SK-N-MC (cell line): ENCODE measurements around the gene BMPR1A.

Source experiments
- DNase-seq: peaks from one replicate; pipeline ENCODE4 v3.0.0-alpha.2; 2011; ENCODE audit warnings: low read depth, low spot score
- H3K27ac ChIP-seq: fragments of 200-600 bp; sonication (generic); 2 replicates; pipeline ENCODE4 v1.5.1; 2016; ENCODE audit warnings: mixed run types
- H3K36me3 ChIP-seq: fragments of 200-600 bp; sonication (generic); 2 replicates; pipeline ENCODE4 v1.6.1; 2017; ENCODE audit warnings: antibody characterized with exemption, low read length, mixed read lengths; ENCODE audit not compliant: insufficient read depth
- H3K4me3 ChIP-seq: fragments of 200-600 bp; sonication (generic); 2 replicates; pipeline ENCODE4 v1.5.1; 2016
- H3K9ac ChIP-seq: fragments of 200-600 bp; sonication (generic); 2 replicates; pipeline ENCODE4 v1.8.0; 2017; ENCODE audit warnings: mixed run types, mixed read lengths; ENCODE audit not compliant: insufficient read length
- H3K9me3 ChIP-seq: fragments of 200-600 bp; sonication (generic); 2 replicates; pipeline ENCODE4 v1.6.1; 2017; ENCODE audit warnings: low read depth, mild to moderate bottlenecking, antibody characterized with exemption, low read length, moderate library complexity, mixed read lengths
- EZH2 ChIP-seq: fragments of 200-600 bp; sonication (generic); IDR thresholded peaks from one replicate; pipeline ENCODE4 v1.6.1; 2017; ENCODE audit warnings: antibody characterized with exemption
- FOXP2 ChIP-seq: optimal IDR thresholded peaks from 2 replicates; pipeline ENCODE3; 2011; ENCODE audit warnings: mild to moderate bottlenecking, moderate library complexity; ENCODE audit not compliant: insufficient read depth; ENCODE audit errors: extremely low read length, control extremely low read depth
- POLR2AphosphoS5 ChIP-seq: IDR thresholded peaks from 2 replicates; pipeline ENCODE4 v1.6.1; 2012; ENCODE audit warnings: mild to moderate bottlenecking, low read depth, low read length, borderline replicate concordance

The BMPR1A gene

DNA sequence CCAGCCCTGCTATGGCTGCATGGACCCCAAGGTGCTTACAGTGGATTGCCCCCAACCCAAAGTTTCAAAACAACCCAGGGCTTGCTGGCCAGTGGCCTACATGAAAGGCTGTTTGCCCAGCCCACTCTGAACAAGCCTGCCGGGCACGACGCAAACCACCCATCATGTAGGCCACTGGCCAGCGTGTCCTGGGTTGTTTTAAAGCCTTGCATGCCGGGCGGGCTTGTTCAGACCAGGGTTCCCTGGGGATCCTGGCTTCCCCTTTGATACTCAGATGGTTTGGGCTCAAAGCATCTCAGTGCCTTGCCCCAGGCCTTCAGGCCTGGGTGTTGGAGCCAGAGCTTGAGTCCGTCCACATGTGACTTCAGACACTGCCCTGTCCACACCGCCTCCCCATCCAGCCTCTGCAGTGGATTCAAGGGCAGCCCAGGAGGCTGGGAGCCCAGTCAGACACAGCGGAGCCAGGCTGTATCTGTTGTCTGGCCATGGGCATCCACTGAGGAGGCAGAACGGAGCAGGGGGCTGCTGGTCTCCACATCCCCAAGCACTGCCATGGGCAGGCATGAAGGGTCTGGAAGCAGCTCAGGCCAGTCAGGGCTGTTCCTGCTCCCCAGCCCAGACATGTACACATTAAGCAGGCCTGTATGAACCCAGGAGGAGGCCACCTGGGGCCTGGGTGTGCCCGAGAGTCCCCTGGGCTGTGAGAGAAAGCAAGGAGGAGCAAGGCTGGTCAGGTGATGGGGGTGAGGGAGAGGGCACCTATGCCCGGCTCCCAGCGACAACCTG lies 207.8 kb downstream of the BMPR1A start:
- DNase-seq: no peak
- H3K4me3 ChIP-seq: no peak overlapping the region
- no peaks in the 10 kb centered on the region for H3K9me3 ChIP-seq
- no peak overlapping the region for H3K9ac ChIP-seq
- TF ChIP-seq FOXP2: no peak
- no peak for TF ChIP-seq POLR2AphosphoS5
- no peak for TF ChIP-seq EZH2
- H3K36me3 ChIP-seq: no peaks in the 10 kb centered on the region
- no peak overlapping the region for H3K27ac ChIP-seq

DNA sequence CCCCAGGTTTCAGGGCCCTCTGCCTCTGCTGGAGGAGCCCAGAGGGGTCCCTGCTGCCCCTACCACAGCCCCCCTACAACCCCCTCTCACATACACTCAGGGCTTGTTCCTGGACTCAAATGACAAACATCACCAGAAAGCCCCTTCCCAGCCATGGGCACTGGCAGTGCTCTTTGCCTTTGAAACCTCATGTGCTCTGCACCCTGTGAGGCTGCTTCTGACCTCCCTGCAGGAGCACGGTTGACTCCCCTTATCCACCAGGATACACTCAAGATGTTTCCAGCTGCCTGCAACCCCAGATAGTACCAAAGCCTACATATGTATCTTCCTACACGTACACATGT lies 208.4 kb downstream of the BMPR1A start:
- Histone ChIP-seq H3K36me3 (no peaks in the 10 kb centered on the region), H3K9ac (no peak overlapping the region), H3K4me3 (no peak overlapping the region), H3K27ac (no peak overlapping the region), H3K9me3 (no peaks in the 10 kb centered on the region)
- DNase-seq: no peak
- TF ChIP-seq FOXP2 (no peak), POLR2AphosphoS5 (no peak), EZH2 (no peak)

DNA sequence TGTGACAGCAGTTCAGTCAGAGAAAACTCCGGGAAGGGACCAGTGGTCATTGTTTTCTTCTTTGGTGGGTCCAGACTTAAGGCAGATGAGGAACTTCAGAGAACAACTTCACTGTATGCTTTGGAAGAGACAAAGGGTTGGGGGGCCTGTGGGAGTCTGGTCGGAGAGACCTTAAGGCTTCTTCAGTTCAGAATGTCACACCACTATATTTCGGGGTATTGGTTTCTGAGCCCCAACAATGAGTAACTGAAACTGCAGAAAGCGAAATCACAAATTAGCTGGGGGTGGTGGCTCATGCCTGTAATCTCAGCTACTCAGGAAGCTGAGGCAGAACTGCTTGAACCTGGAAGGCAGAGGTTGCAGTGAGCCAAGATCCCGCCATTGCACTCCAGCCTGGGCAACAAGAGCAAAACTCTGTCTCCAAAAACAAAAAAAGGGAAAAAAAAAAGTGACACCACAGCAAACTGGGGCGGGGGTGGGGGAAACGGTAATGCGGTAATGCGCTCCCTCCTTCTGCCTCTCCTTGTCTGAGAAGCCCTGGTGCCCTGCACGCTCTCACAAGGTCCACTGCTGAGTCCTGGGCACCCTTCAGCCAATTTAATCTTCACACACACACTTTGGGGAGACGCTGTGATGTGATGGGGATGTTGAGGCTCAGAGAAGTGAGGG lies 209.7 kb downstream of the BMPR1A start:
- H3K9ac ChIP-seq: no peak overlapping the region

DNA sequence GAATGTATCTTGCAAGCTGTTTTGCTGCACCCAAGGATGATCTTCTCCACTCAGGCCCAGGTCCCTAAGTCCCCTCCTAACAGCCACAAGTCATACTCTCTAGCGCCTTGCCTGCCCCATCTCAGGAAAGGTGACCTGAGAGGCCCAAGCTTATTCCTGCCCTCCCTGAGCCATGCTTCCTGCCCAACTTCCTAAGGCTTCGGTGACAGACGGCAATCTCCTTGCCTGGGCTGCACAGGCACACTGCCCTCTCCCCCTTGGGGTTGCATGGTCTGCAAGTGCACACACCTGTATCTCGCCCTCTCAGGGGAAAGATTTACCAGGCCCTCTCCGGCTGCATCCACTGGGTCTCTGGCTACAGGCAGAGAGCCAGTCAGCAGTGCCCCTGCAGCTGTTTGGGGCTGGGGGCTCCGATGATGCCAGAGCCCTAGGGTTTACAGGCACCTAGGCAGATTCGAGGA lies 211.1 kb downstream of the BMPR1A start:
- no peak for TF ChIP-seq EZH2
- no peak for TF ChIP-seq FOXP2
- TF ChIP-seq POLR2AphosphoS5: no peak
- no peak overlapping the region for H3K27ac ChIP-seq
- no peak overlapping the region for H3K4me3 ChIP-seq
- DNase-seq: no peak
- H3K9ac ChIP-seq: no peak overlapping the region
- no peaks in the 10 kb centered on the region for H3K36me3 ChIP-seq
- H3K9me3 ChIP-seq: no peaks in the 10 kb centered on the region

More for the DNA sequence above, 209.7 kb downstream of the BMPR1A start:
- H3K4me3 ChIP-seq: no peak overlapping the region
- no peaks in the 10 kb centered on the region for H3K9me3 ChIP-seq
- no peak for DNase-seq
- H3K27ac ChIP-seq: no peak overlapping the region
- no peaks in the 10 kb centered on the region for H3K36me3 ChIP-seq
- TF ChIP-seq FOXP2 (no peak), EZH2 (no peak), POLR2AphosphoS5 (no peak)

DNA sequence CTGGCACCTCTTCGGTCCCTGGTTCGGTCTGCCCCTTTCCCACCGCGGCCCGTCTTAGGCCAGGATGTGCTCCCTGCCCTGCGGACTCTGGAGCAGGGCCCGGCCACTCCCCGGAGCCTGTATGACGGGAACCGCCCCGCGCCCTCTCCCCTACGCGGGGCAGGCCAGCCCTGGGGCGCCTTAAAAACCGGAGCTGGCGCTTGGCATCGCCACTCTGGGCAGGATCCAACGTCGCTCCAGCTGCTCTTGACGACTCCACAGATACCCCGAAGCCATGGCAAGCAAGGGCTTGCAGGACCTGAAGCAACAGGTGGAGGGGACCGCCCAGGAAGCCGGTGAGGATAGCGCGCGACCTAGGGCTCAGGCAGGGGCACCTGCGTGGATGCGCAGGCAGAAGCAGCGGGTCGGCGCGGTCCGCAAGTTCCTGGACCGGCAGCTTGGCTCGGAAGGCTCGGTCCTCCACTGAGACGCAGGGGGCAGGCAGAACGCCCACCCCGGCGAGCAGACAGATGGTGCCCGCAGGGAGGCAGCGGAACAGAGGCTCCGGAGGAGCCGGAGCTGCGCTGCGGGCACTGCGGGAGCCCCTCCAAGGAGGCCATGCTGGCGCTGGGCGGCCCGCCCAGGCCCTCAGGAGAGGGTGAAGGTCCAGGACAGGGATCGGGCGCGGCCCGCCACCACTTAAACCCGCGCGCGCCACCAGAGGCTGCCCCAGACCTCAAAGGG lies 212.0 kb downstream of the BMPR1A start, which contains the start of gene ADIRF:
Gene ADIRF, plus strand, starts transcription at position 212 of the 723 bp plus-strand sequence. Its CDS starts 63 bp downstream, at position 275.
- no peak for TF ChIP-seq POLR2AphosphoS5
- TF ChIP-seq EZH2: no peak
- TF ChIP-seq FOXP2: no peak
- H3K27ac ChIP-seq: no peak within 1 kb of the TSS
- H3K9me3 ChIP-seq: no peaks in the 10 kb centered on the region
- H3K4me3 ChIP-seq: no peak within 1 kb of the TSS
- H3K36me3 ChIP-seq: no peaks in the 10 kb centered on the region
- no peak for DNase-seq
- no peak within 1 kb of the TSS for H3K9ac ChIP-seq

DNA sequence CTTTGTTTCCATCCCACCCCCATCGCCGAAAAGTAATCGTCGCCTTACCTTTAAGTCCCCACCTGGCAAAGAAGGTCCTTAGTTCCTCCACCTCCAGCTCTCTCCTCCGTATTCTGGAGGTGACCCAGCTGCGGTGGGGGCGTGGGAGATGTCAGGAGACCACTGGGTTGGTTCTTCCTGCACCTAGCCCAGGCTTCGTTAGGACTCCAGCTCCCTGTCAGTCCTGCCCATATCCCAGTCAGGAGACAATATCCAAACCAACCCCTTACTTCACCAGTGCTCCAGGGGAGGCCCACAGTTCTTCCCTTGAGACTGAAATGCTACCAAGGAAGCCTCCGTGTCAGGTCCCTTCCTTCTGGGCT lies 212.6 kb downstream of the BMPR1A start:
- no peak for DNase-seq
- no peaks in the 10 kb centered on the region for H3K9me3 ChIP-seq
- no peak overlapping the region for H3K4me3 ChIP-seq
- H3K36me3 ChIP-seq: no peaks in the 10 kb centered on the region
- TF ChIP-seq FOXP2 (no peak), EZH2 (no peak), POLR2AphosphoS5 (no peak)
- H3K9ac ChIP-seq: no peak overlapping the region
- no peak overlapping the region for H3K27ac ChIP-seq

DNA sequence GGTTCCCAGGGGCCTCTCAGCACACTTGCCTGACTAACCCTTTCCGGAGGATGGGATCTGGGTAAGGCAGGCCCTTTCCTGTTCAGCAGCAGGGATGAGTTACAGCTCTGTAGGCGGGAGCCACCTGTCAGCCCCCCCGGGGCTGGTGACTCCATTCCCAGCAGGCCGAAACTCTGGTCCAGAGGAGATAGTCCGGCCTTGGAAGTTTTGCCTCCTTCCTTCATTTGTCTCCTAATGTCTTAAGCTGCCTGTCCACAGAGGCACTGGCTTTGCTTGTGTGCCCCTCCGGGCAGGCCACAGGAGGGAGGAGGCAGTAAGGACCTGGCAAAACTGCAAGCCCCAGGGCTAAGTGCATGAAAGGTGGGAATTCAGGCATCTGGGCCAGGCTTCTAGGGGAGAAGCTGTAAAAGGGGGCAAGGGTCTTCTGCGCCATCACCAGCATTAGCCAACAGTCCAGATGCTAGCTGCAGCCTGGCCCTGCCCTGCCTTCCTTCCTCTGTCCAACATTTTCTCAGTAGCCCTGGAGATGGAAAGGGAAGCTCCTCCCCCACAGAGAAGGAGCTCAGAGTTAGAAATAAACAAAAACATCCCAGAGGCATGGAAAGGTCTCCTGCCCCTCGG lies 213.1 kb downstream of the BMPR1A start:
- DNase-seq: no peak
- H3K36me3 ChIP-seq: no peaks in the 10 kb centered on the region
- no peak overlapping the region for H3K9ac ChIP-seq
- H3K27ac ChIP-seq: no peak overlapping the region
- no peaks in the 10 kb centered on the region for H3K9me3 ChIP-seq
- no peak overlapping the region for H3K4me3 ChIP-seq
- no peak for TF ChIP-seq POLR2AphosphoS5
- no peak for TF ChIP-seq EZH2
- TF ChIP-seq FOXP2: no peak
